ENCODE data around the gene TUBGCP6. TPM values are rescaled to one million over a fixed set of nuclear protein-coding genes. Genes with fewer than 3 reads are reported as not detected.

TUBGCP6 gene
- polyA plus RNA-seq, 3 donors: 3.7 to 72.8 (median 4.3) TPM

GRCh38 chr22:50233223-50233622 lies 11.6 kb downstream of the TUBGCP6 start:
- WGBS (ENCODE audit: insufficient coverage): 93% methylated on average over 15 of the region's 18 CpGs
- DNase-seq: no peak
- Histone ChIP-seq H3K4me3 (replicated peaks in 1 of 3; ENCODE audit: low read depth in 2 of 3, low read length in 3 of 3) (no peak overlapping the region), H4K20me1 (ENCODE audit: insufficient read depth, low read length) (peaks cover 29% of the 10 kb centered on the region), H3K4me2 (replicated peaks; ENCODE audit: extremely low read depth, low read length, poor library complexity, severe bottlenecking) (no peak overlapping the region), H3K36me3 (replicated peaks in 1 of 2; ENCODE audit: control insufficient read depth in 1 of 2, insufficient read depth in 2 of 2, low read length in 2 of 2) (peaks cover 41 to 54% of the 10 kb centered on the region in 2 donors), H3K27ac (ENCODE audit: low read depth in 1 of 2, low read length in 2 of 2) (no peak overlapping the region), H3K9me3 (replicated peaks in 1 of 2; ENCODE audit: control insufficient read depth in 1 of 2, insufficient read depth in 1 of 2, low read length in 2 of 2) (no peaks in the 10 kb centered on the region), H3K4me1 (ENCODE audit: control insufficient read depth in 1 of 2, insufficient read depth in 2 of 2, low read length in 2 of 2) (no peaks in the 10 kb centered on the region), H3K79me2 (ENCODE audit: insufficient read depth, low read length) (peaks cover 25% of the 10 kb centered on the region), H2AFZ (ENCODE audit: insufficient read depth, low read depth, low read length, poor library complexity, severe bottlenecking) (no peak overlapping the region), H3K9ac (ENCODE audit: insufficient read depth, low read length, poor library complexity, severe bottlenecking) (no peak overlapping the region), H3K27me3 (ENCODE audit: control insufficient read depth in 2 of 2, insufficient read depth in 2 of 2, low read length in 2 of 2) (no peaks in the 10 kb centered on the region)
- TF ChIP-seq, protein P1, sequence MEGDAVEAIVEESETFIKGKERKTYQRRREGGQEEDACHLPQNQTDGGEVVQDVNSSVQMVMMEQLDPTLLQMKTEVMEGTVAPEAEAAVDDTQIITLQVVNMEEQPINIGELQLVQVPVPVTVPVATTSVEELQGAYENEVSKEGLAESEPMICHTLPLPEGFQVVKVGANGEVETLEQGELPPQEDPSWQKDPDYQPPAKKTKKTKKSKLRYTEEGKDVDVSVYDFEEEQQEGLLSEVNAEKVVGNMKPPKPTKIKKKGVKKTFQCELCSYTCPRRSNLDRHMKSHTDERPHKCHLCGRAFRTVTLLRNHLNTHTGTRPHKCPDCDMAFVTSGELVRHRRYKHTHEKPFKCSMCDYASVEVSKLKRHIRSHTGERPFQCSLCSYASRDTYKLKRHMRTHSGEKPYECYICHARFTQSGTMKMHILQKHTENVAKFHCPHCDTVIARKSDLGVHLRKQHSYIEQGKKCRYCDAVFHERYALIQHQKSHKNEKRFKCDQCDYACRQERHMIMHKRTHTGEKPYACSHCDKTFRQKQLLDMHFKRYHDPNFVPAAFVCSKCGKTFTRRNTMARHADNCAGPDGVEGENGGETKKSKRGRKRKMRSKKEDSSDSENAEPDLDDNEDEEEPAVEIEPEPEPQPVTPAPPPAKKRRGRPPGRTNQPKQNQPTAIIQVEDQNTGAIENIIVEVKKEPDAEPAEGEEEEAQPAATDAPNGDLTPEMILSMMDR (IDR thresholded peaks at IDR 0.05): no peak
- H3K27me3 Mint-ChIP-seq (ENCODE audit: low read depth in 3 of 3): peaks cover 0 to 2% (median 0%) of the 10 kb centered on the region in 3 donors
- no peak overlapping the region for H3K4me3 Mint-ChIP-seq
- H3K36me3 Mint-ChIP-seq: peaks cover 55 to 94% of the 10 kb centered on the region in 2 donors
- H3K4me1 Mint-ChIP-seq: peaks cover 3% of the 10 kb centered on the region
- H3K9me3 Mint-ChIP-seq: peaks cover 0 to 6% (median 0%) of the 10 kb centered on the region in 7 donors
- no peak overlapping the region for H3K27ac Mint-ChIP-seq
- intact Hi-C loops (cut with micrococcal nuclease): no loop called here

DNA sequence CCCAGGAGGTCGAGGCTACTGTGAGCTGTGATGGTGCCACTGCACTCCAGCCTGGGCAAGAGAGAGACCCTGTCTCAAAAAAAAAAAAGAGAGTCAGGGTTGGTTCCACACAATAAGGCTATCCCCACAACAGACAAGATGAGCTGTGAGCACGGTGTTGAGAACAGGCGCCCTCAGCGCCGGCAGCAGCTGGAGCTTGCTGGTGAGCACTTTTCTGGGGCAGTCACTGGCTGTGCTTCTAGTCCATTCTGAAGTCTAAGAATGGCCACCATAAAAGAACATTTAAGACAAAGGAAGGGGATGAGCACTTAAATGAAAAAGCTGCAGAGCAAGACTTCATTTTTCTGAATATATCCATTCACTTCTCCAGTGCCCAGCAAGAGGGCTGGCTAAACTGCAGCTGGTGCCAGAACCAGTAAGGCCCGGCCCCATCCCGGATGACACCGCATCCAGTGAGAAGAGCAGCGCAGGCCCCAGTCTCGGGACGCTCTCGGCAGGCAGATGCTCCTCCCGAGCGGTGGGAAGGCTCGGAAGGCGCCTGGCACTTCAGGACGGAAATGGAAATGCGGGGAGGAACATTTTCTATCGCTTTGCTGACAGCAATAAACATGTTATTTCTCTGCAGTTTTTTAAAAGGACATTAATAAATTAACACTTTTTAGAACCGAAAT lies 12.2 kb downstream of the TUBGCP6 start:
- no peaks in the 10 kb centered on the region for H3K4me1 ChIP-seq (ENCODE audit: control insufficient read depth in 1 of 2, insufficient read depth in 2 of 2, low read length in 2 of 2)
- no peaks in the 10 kb centered on the region for H3K4me1 Mint-ChIP-seq
- H3K27me3 Mint-ChIP-seq (ENCODE audit: low read depth in 3 of 3): peaks cover 0 to 2% (median 0%) of the 10 kb centered on the region in 3 donors
- no peak overlapping the region for H2AFZ ChIP-seq (ENCODE audit: insufficient read depth, low read depth, low read length, poor library complexity, severe bottlenecking)
- peaks cover 26% of the 10 kb centered on the region for H4K20me1 ChIP-seq (ENCODE audit: insufficient read depth, low read length)
- peaks cover 45 to 58% of the 10 kb centered on the region in 2 donors for H3K36me3 ChIP-seq (replicated peaks in 1 of 2; ENCODE audit: control insufficient read depth in 1 of 2, insufficient read depth in 2 of 2, low read length in 2 of 2)
- H3K79me2 ChIP-seq (ENCODE audit: insufficient read depth, low read length): peaks cover 25% of the 10 kb centered on the region
- H3K4me2 ChIP-seq (replicated peaks; ENCODE audit: extremely low read depth, low read length, poor library complexity, severe bottlenecking): no peak overlapping the region
- H3K4me3 ChIP-seq (replicated peaks in 1 of 3; ENCODE audit: low read depth in 2 of 3, low read length in 3 of 3): no peak overlapping the region
- no peaks in the 10 kb centered on the region for H3K27me3 ChIP-seq (ENCODE audit: control insufficient read depth in 2 of 2, insufficient read depth in 2 of 2, low read length in 2 of 2)
- H3K9me3 Mint-ChIP-seq: peaks cover 0 to 6% (median 0%) of the 10 kb centered on the region in 7 donors
- H3K27ac Mint-ChIP-seq: no peak overlapping the region
- H3K27ac ChIP-seq (ENCODE audit: low read depth in 1 of 2, low read length in 2 of 2): no peak overlapping the region
- WGBS (ENCODE audit: insufficient coverage): 98% methylated on average over 17 of the region's 20 CpGs
- intact Hi-C loops (cut with micrococcal nuclease): no loop called here
- no peak for DNase-seq
- TF ChIP-seq, protein P1 (IDR thresholded peaks at IDR 0.05): no peak
- no peak overlapping the region for H3K4me3 Mint-ChIP-seq
- H3K36me3 Mint-ChIP-seq: peaks cover 50 to 92% of the 10 kb centered on the region in 2 donors
- H3K9ac ChIP-seq (ENCODE audit: insufficient read depth, low read length, poor library complexity, severe bottlenecking): no peak overlapping the region
- no peaks in the 10 kb centered on the region for H3K9me3 ChIP-seq (replicated peaks in 1 of 2; ENCODE audit: control insufficient read depth in 1 of 2, insufficient read depth in 1 of 2, low read length in 2 of 2)

Data from CD14-positive monocyte (primary cell).